ENCODE measurements around the gene LRRC52.

- TF ChIP-seq ZNF75D (CRISPR knock-in tag; IDR thresholded peaks at IDR 0.05; ENCODE audit: borderline replicate concordance): no peak
- no peak for TF ChIP-seq CTCF (CRISPR knock-in tag; IDR thresholded peaks at IDR 0.05)
- TF ChIP-seq MAFK (conservative IDR thresholded peaks at IDR 0.05 in 1 of 2, IDR thresholded peaks at IDR 0.05 in 1 of 2; ENCODE audit: low read length in 2 of 2): no peak
- no peak for TF ChIP-seq KLF9 (CRISPR knock-in tag; IDR thresholded peaks at IDR 0.05; ENCODE audit: low read depth)
- TF ChIP-seq ISX (CRISPR knock-in tag; conservative IDR thresholded peaks at IDR 0.05): no peak
Measured at GRCh38 chr1:165580931-165581871, 37.4 kb downstream of the LRRC52 start.

Measured in HepG2 (cell line).